Prostate gland (tissue), 2 donors: ENCODE measurements around the gene TRAF3IP1. TPM values are rescaled to one million over a fixed set of nuclear protein-coding genes. Genes with fewer than 3 reads are reported as not detected.

Experiments
- DNase-seq: peaks from one replicate; pipeline ENCODE4 v3.0.0-alpha.2; 2019; ENCODE audit warnings: low spot score
- H3K27ac ChIP-seq, 2 donors: fragments of 200-600 bp; sonication (generic); 2 replicates each; pipeline ENCODE4 v1.5.1; 2017 to 2019
- H3K27me3 ChIP-seq: fragments of 200-600 bp; sonication (generic); replicated peaks from 2 replicates; pipeline ENCODE4 v1.5.1; 2019; ENCODE audit not compliant: insufficient read depth
- H3K36me3 ChIP-seq, 2 donors: fragments of 200-600 bp; sonication (generic); 1 replicate in 1 of 2; 2 replicates in 1 of 2; pipeline versions ENCODE4 v1.5.1 to v1.8.1; 2017 to 2019
- H3K4me1 ChIP-seq: fragments of 200-600 bp; sonication (generic); replicated peaks from 2 replicates; pipeline ENCODE4 v1.5.1; 2019
- H3K4me3 ChIP-seq, 2 donors: fragments of 200-600 bp; sonication (generic); 2 replicates each; pipeline ENCODE4 v1.5.1; 2017 to 2019
- H3K9me3 ChIP-seq: fragments of 200-600 bp; sonication (generic); 2 replicates; pipeline ENCODE4 v1.5.1; 2017
- CTCF ChIP-seq, 4 experiments: fragments of 200-600 bp in 2 of 4; fragments of 450-650 bp in 2 of 4; sonication (generic) in 2 of 4; IDR thresholded peaks; 1 replicate in 3 of 4; 2 replicates in 1 of 4; pipeline ENCODE4 v1.5.1; 2016 to 2019; ENCODE audit warnings: antibody characterized with exemption in 4 of 4, mild to moderate bottlenecking in 2 of 4, moderate library complexity in 2 of 4
- POLR2A ChIP-seq: fragments of 450-650 bp; IDR thresholded peaks from one replicate; pipeline ENCODE4 v1.6.1; 2016; ENCODE audit warnings: antibody characterized with exemption, mild to moderate bottlenecking
- POLR2AphosphoS5 ChIP-seq: sonication (generic); formaldehyde crosslinking; IDR thresholded peaks from one replicate; pipeline ENCODE4 v1.6.1; 2017; ENCODE audit warnings: antibody characterized with exemption
- WGBS: methylation state at CpG from one replicate; pipeline ENCODE4 v1.1.5; 2018; 5-methylcytosine and 5-hydroxymethylcytosine counted together
- intact Hi-C: fragments of 100-400 bp; cut with DNase I; formaldehyde crosslinking; loops from one replicate; pipeline ENCODE4 v1.14.2; 2022
- total RNA-seq, 2 donors: library from RNA; depleted of rRNA; stranded (reverse); fragments of >200 nt; gene quantifications; one replicate each; pipeline ENCODE4 v1.1.0, GENCODE V29; 2016

Gene TRAF3IP1
- total RNA-seq, 2 donors from 2014 or later, result 14.4 to 18.5 TPM

DNA sequence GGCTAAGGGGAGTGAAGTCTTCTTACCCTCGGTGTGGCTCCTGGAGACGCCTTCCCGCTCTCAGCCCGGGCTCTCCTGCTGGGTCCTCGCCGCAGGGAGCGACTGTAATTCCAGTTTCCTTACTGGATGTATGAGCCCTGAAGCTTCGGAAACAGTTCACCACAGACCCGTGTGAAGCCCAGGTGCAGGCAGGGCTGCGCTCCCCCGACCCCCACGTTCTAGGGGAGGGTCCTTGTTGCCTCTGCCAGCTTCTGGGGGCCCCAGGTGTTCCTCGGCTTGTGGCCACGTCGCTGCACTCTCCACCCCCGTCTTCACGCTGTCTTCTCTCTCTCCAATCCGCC lies 101.3 kb downstream of the TRAF3IP1 start:
- DNase-seq, result no peak
- intact Hi-C loops, result no loop called here
- Histone ChIP-seq H3K4me3 (no peak overlapping the region), H3K27ac (peak overlapping the region; percentile 21 to 46), H3K27me3 (no peaks in the 10 kb centered on the region), H3K36me3 (no peaks in the 10 kb centered on the region), H3K4me1 (peaks cover 6% of the 10 kb centered on the region), H3K9me3 (no peaks in the 10 kb centered on the region)
- WGBS, result 69% methylated on average over 17 of the region's 18 CpGs
- TF ChIP-seq POLR2AphosphoS5 (no peak), POLR2A (no peak), CTCF (IDR thresholded peaks at IDR 0.05) (no peak)

DNA sequence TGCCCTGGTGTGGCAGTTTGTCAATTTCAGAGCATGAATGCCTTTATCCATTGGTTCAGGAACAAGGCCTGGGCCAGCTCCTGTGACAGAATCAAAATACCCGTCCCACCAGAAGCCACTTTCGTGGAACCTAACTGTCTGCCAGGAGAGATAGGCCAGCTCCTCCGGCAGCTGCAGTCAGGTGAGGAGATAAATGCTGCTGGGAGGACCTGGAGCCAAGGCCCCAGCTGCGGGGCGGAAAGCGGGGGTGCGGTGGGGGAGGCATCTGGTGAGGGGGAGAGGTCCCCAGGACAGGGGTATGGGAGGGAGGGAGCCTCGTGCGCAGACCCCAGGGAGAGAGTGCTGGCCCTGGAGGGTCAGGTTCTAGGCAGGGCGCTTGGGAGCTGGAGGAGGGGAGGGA lies 102.0 kb downstream of the TRAF3IP1 start:
- no peak for DNase-seq
- Histone ChIP-seq H3K36me3 (no peaks in the 10 kb centered on the region), H3K27me3 (no peaks in the 10 kb centered on the region), H3K4me1 (peaks cover 6% of the 10 kb centered on the region), H3K4me3 (no peak overlapping the region), H3K9me3 (no peaks in the 10 kb centered on the region), H3K27ac (no peak overlapping the region)
- no peak for TF ChIP-seq CTCF (IDR thresholded peaks at IDR 0.05)
- no peak for TF ChIP-seq POLR2AphosphoS5
- TF ChIP-seq POLR2A, result no peak
- WGBS, result 92% methylated on average over 10 of the region's 10 CpGs
- intact Hi-C loops, result no loop called here

- Histone ChIP-seq H3K36me3 (no peaks in the 10 kb centered on the region), H3K27me3 (no peaks in the 10 kb centered on the region)
- WGBS, result 90% methylated on average over 7 of the region's 7 CpGs
These were observed 102.6 kb downstream of the TRAF3IP1 start for GRCh38 chr2:238422940-238423339.

DNA sequence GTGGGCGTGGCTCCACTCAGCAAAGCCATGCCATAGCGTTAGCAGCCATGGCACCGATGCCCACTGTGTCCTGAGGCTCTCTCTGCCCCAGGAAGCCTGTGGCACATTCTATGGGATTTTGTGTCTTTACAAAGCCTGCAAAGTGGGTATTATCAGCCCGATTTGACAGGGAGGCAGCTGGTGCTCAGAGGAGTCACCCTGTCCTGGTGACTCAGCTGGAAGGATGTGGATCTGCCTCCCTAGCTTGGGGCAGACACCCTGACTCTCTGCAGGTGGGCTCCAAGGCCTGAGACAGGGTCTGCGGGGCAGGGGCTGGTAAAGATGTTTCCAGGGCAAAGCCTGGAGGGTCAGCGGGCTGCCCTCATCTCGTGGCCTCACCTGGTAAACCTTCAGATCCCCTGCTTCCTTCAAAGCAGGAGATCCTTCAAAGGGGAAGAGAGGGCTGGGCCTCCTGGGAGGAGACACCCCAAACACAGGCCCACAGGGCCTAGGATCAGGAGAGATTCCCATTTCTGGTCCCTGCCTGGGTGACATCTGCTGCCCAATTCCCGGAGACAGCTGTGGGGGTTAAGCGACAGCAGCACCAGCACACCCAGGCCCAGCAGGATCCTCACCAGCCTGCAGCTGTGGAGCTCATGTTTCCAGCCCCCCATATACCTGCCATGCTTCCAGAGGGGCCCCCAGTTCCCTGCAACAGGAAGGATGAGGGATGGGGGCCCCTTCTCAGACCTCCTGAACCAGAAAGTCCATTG lies 103.4 kb downstream of the TRAF3IP1 start:
- WGBS, result 91% methylated on average over 9 of the region's 9 CpGs
- Histone ChIP-seq H3K27me3 (no peaks in the 10 kb centered on the region), H3K9me3 (no peaks in the 10 kb centered on the region), H3K36me3 (no peaks in the 10 kb centered on the region), H3K4me1 (peaks cover 6% of the 10 kb centered on the region), H3K27ac (no peak overlapping the region), H3K4me3 (no peak overlapping the region)
- TF ChIP-seq CTCF (IDR thresholded peaks at IDR 0.05), result no peak
- no peak for TF ChIP-seq POLR2AphosphoS5
- no peak for TF ChIP-seq POLR2A
- DNase-seq, result no peak
- intact Hi-C loops, result no loop called here

More at GRCh38 chr2:238422940-238423339, 102.6 kb downstream of the TRAF3IP1 start:
- Histone ChIP-seq H3K4me3 (no peak overlapping the region), H3K27ac (no peak overlapping the region), H3K9me3 (no peaks in the 10 kb centered on the region), H3K4me1 (peaks cover 6% of the 10 kb centered on the region)
- no peak for DNase-seq
- TF ChIP-seq POLR2AphosphoS5 (no peak), POLR2A (no peak), CTCF (IDR thresholded peaks at IDR 0.05) (no peak)
- intact Hi-C loops, result no loop called here

DNA sequence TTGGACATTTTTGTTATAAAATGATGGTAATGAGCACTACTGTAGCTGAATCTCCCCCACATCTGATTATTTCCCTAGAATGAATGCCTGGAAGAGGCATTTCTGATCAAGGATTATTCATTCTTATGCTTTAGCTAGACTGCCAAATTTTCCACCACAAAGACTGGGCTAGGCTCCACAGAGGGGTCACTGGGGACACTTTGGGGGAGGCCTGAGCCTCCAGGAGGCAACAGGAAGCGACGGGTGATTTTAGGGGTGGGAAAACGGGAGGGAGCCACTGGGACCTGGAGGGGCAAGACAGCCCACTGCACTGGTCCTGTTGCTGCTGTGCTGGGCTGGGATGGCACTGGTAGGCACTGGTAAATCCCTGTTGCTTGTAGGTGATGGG lies 104.0 kb downstream of the TRAF3IP1 start:
- Histone ChIP-seq H3K4me3 (no peak overlapping the region), H3K27ac (no peak overlapping the region), H3K4me1 (peaks cover 6% of the 10 kb centered on the region), H3K36me3 (no peaks in the 10 kb centered on the region), H3K9me3 (no peaks in the 10 kb centered on the region), H3K27me3 (no peaks in the 10 kb centered on the region)
- intact Hi-C loops, result no loop called here
- TF ChIP-seq POLR2AphosphoS5 (no peak), CTCF (IDR thresholded peaks at IDR 0.05) (no peak), POLR2A (no peak)
- WGBS, result 89% methylated on average over 3 of the region's 3 CpGs
- DNase-seq, result no peak
